Measurements from ENCODE around the gene ANKS6. TPM values are rescaled to one million over a fixed set of nuclear protein-coding genes. Genes with fewer than 3 reads are reported as not detected.

ANKS6 gene
- total RNA-seq, 6 donors from 2014 or later, result 25.6 to 56.2 (median 34.2) TPM

DNA sequence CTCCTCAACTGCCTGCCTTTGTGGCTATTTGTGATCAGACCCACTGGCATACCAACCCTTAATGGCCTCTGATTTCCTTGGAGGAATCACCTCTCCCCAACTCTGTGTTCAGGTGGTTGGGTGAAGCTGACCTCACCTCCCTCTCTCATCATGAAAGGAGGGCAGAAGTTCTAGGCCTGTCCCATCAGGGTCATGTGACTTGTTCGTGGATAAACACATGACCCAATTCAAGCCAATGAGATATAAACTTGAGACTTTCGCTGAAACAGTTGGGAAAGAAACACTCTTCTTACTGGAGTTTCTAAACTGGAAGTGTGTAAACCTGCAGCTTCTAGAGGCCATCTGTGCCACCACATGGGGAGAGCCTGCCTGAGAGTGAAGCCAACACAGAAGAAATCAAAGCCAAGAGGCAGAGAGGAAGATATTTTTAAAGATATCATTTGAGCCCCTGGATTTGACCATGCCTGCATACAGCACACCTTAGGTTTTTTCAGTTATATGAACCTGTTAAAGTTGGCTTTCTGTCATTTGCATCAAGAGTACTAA, 93.4 kb downstream of the ANKS6 start:
- TF ChIP-seq POLR2A (IDR thresholded peaks at IDR 0.05), result no peak
- no peak for TF ChIP-seq POLR2AphosphoS5 (IDR thresholded peaks at IDR 0.05)
- no peak for TF ChIP-seq EP300 (IDR thresholded peaks at IDR 0.05)
- TF ChIP-seq, protein P1, sequence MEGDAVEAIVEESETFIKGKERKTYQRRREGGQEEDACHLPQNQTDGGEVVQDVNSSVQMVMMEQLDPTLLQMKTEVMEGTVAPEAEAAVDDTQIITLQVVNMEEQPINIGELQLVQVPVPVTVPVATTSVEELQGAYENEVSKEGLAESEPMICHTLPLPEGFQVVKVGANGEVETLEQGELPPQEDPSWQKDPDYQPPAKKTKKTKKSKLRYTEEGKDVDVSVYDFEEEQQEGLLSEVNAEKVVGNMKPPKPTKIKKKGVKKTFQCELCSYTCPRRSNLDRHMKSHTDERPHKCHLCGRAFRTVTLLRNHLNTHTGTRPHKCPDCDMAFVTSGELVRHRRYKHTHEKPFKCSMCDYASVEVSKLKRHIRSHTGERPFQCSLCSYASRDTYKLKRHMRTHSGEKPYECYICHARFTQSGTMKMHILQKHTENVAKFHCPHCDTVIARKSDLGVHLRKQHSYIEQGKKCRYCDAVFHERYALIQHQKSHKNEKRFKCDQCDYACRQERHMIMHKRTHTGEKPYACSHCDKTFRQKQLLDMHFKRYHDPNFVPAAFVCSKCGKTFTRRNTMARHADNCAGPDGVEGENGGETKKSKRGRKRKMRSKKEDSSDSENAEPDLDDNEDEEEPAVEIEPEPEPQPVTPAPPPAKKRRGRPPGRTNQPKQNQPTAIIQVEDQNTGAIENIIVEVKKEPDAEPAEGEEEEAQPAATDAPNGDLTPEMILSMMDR (IDR thresholded peaks at IDR 0.05), result no peak
- no peak for ATAC-seq (ENCODE audit: low FRiP score in 2 of 2)
- no peak for DNase-seq
- H3K27me3 ChIP-seq, result peaks cover 0 to 15% (median 7%) of the 10 kb centered on the region in 4 donors
- no peaks in the 10 kb centered on the region for H3K36me3 ChIP-seq
- WGBS, 2 donors, result 74 to 75% methylated on average over 2 of the region's 2 CpGs
- no peak overlapping the region for H3K4me3 ChIP-seq
- H3K4me1 ChIP-seq, result peaks cover 10 to 13% (median 10%) of the 10 kb centered on the region in 4 donors
- H3K27ac ChIP-seq, result no peak overlapping the region
- H3K9me3 ChIP-seq, result no peaks in the 10 kb centered on the region

DNA sequence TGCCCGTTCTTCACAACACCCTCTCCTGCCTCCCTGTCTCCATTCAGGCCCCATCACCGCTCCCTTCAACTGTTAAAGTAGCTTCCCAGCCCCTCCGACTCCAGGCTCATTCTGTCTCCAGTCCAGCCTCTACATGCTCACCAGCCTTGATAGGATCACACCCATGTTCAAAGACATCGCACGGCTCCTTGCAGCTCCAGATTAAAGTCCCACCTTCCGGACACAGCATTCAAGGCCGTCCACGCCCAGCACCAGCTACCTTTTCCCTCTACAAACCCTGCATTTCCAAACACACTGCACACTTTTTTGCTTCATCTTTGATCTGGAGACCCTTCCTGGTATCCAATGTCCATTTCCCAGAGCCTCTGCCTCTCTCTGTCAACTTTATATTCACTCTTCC, 94.0 kb downstream of the ANKS6 start:
- Histone ChIP-seq H3K27me3 (peaks cover 0 to 9% (median 2%) of the 10 kb centered on the region in 4 donors), H3K9me3 (no peaks in the 10 kb centered on the region), H3K4me1 (peaks cover 5 to 7% (median 5%) of the 10 kb centered on the region in 4 donors), H3K4me3 (no peak overlapping the region), H3K27ac (no peak overlapping the region), H3K36me3 (no peaks in the 10 kb centered on the region)
- 91 to 92% methylated on average over 8 of the region's 8 CpGs for WGBS, 2 donors
- ATAC-seq (ENCODE audit: low FRiP score in 2 of 2), result no peak
- TF ChIP-seq POLR2AphosphoS5 (IDR thresholded peaks at IDR 0.05) (no peak), EP300 (IDR thresholded peaks at IDR 0.05) (no peak), POLR2A (IDR thresholded peaks at IDR 0.05) (no peak)
- TF ChIP-seq, protein P1 (IDR thresholded peaks at IDR 0.05), result no peak
- DNase-seq, result no peak

DNA sequence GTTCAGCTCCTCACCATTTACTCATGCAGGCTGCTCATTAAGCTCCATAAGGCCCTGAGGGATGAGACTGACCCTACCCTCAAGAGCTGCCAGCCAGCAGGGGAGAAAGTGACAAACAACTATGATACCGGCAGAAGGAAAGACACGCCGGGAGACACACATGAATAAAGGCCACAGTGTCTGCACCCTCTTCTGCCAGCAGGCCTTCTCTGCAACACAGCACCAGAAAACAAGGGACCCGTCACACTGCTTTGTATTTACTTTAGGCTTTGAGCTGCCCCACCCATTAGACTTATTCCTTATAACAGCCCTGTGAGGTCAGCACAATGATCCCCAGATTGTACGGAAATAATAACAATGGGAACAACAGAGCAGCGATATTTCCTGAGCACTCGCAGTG, 94.8 kb downstream of the ANKS6 start:
- no peak for ATAC-seq (ENCODE audit: low FRiP score in 2 of 2)
- peaks cover 0 to 3% (median 0%) of the 10 kb centered on the region in 4 donors for H3K27me3 ChIP-seq
- WGBS, 2 donors, result 67 to 78% methylated on average over 7 of the region's 7 CpGs

DNA sequence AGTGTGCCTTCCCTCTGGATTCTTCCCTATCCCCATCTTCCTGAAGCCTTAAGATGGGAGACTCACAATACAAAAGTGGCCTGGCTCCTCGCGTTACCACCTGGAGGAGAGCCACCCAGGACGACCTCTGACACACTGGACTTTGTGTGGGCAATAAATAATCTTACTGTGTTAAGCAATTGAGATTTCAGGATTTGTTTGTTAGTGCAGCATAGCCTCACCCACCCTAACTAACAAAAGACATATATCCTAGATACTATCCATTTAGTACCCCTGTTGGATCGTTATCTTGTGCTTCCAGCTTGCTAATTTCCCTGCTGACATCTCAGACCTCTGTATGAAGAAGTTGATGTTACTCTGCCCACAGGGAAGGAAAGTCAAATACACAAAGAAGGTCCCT, 95.6 kb downstream of the ANKS6 start:
- ATAC-seq (ENCODE audit: low FRiP score in 2 of 2) (no peak), DNase-seq (no peak)
- Histone ChIP-seq H3K4me3 (no peak overlapping the region), H3K27me3 (peaks cover 0 to 3% (median 0%) of the 10 kb centered on the region in 4 donors), H3K9me3 (no peaks in the 10 kb centered on the region), H3K4me1 (no peaks in the 10 kb centered on the region), H3K27ac (no peak overlapping the region), H3K36me3 (no peaks in the 10 kb centered on the region)
- no peak for TF ChIP-seq POLR2AphosphoS5 (IDR thresholded peaks at IDR 0.05)
- no peak for TF ChIP-seq EP300 (IDR thresholded peaks at IDR 0.05)
- TF ChIP-seq, protein P1 (IDR thresholded peaks at IDR 0.05), result no peak
- no peak for TF ChIP-seq POLR2A (IDR thresholded peaks at IDR 0.05)
- WGBS, 2 donors, result 60 to 68% methylated on average over 4 of the region's 4 CpGs

More for the DNA sequence above, 94.8 kb downstream of the ANKS6 start:
- H3K9me3 ChIP-seq, result no peaks in the 10 kb centered on the region
- H3K27ac ChIP-seq, result no peak overlapping the region
- no peak for TF ChIP-seq POLR2A (IDR thresholded peaks at IDR 0.05)
- no peak for TF ChIP-seq EP300 (IDR thresholded peaks at IDR 0.05)
- TF ChIP-seq, protein P1 (IDR thresholded peaks at IDR 0.05), result no peak
- TF ChIP-seq POLR2AphosphoS5 (IDR thresholded peaks at IDR 0.05), result no peak
- H3K36me3 ChIP-seq, result no peaks in the 10 kb centered on the region
- DNase-seq, result no peak
- no peak overlapping the region for H3K4me3 ChIP-seq
- no peaks in the 10 kb centered on the region for H3K4me1 ChIP-seq

DNA sequence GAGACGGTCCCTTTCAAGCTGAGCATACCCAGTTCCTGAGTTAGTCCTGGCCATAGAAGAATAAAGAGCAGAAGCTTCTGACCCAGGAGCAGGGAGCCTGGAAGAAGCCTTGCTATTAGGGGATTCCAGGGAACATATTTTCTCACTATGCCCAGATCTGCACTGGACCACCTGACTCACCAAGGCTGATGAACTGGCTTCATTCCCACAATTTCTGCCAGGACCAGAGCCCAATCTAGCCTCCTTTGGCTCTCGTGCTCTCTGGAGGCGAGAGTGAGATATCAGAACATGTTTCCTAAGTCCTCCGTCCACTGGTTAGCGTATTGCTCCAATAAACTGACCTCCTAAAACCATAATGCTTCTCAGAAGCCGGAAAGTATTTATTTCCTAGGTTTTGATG, 97.5 kb downstream of the ANKS6 start:
- TF ChIP-seq EP300 (IDR thresholded peaks at IDR 0.05) (no peak), POLR2AphosphoS5 (IDR thresholded peaks at IDR 0.05) (no peak), POLR2A (IDR thresholded peaks at IDR 0.05) (no peak)
- TF ChIP-seq, protein P1 (IDR thresholded peaks at IDR 0.05), result no peak
- Histone ChIP-seq H3K9me3 (no peaks in the 10 kb centered on the region), H3K4me3 (no peak overlapping the region), H3K4me1 (no peaks in the 10 kb centered on the region), H3K27ac (no peak overlapping the region), H3K36me3 (no peaks in the 10 kb centered on the region), H3K27me3 (no peaks in the 10 kb centered on the region)
- 88 to 89% methylated on average over 6 of the region's 6 CpGs for WGBS, 2 donors
- DNase-seq (no peak), ATAC-seq (ENCODE audit: low FRiP score in 2 of 2) (no peak)

All from upper lobe of left lung (tissue), 6 donors.